T-helper 1 cell treated with Interleukin-12 subunit alpha and Interleukin-12 subunit beta and Interleukin-4 antibody, amounts not matched to agents 30 ng/mL and 1 ng/mL, for 36 hours (primary cell): ENCODE measurements around the gene ABCF2. TPM values are rescaled to one million over a fixed set of nuclear protein-coding genes. Genes with fewer than 3 reads are reported as not detected.

Experiments
- intact Hi-C: fragments of 100-400 bp; cut with micrococcal nuclease; formaldehyde crosslinking; loops from one replicate; pipeline ENCODE4 v1.15.1; 2024
- total RNA-seq: library from RNA; stranded (reverse); gene quantifications from 2 replicates; pipeline ENCODE4 v1.2.3, GENCODE V29; 2022

Gene ABCF2
- total RNA-seq, 1 donor from 2014 or later = 47.8 TPM

DNA sequence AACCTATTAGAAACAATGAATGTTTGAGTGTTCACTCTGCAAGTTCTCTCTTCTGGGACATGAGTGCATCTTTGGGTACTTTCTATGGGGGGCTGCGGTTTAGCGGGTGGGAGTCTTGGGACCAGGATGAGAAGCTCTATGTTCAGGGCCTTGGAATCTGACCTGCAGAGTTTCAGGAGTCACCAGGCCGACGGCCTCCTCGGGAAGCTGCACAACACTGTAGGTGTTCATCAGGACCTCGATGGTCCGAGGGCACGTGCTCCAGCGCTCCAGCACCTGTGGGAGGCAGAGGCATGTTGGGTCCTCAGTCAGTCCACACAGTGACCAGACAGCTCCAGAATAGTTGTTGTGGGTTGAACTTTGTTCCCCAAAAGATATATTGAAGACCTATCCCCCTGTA is 50.6 kb downstream of the ABCF2 start:
- intact Hi-C loops = no loop called here

- intact Hi-C loops = no loop called here
These were observed 51.2 kb downstream of the ABCF2 start for GRCh38 chr7:151175793-151176311.

GRCh38 chr7:151175047-151175792 is 51.8 kb downstream of the ABCF2 start:
- intact Hi-C loops = no loop called here

DNA sequence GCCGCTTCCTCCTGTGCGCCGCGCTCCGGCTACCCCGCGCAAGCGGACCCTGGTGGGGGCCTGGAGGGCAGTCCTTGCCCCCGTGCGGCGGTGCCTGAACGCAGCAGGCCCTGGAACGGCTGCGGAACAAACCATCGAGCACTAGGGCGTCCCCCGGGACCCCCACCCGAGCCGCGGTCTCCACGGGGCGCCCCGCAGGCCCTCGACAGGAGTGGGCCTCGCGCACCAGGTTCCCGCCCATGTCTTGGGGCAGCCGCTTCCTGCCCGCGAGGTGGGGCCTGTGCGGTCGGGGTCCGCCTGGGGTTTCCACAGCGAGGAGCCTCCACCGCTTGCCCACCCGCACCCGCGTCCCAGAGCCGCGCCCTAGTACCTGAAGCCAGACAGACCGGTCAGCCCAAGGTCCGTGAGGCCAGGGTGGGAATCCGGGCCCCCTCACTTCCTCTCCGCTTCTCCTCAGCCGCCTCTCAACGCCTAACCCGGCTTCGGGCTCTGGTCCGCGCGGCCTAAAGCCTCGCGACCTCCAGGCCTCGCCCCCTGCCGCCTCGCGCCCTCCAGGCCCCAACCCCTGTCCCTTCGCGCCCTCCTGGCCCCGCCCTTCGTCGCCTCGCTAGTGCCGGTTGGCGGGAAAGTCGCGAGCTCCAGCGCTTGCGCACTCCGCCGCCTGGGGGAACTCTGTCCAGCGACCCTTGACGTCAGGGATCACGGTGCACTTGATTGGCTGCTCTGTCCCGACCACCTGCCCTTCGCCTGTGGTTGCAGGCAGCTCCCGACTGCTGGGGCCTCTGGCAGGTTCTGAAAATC is 52.6 kb downstream of the ABCF2 start:
- intact Hi-C loops = loop anchor here (5.0 kb wide), 1 partner anchor 202 kb away; no protein-coding TSS in a partner anchor

DNA sequence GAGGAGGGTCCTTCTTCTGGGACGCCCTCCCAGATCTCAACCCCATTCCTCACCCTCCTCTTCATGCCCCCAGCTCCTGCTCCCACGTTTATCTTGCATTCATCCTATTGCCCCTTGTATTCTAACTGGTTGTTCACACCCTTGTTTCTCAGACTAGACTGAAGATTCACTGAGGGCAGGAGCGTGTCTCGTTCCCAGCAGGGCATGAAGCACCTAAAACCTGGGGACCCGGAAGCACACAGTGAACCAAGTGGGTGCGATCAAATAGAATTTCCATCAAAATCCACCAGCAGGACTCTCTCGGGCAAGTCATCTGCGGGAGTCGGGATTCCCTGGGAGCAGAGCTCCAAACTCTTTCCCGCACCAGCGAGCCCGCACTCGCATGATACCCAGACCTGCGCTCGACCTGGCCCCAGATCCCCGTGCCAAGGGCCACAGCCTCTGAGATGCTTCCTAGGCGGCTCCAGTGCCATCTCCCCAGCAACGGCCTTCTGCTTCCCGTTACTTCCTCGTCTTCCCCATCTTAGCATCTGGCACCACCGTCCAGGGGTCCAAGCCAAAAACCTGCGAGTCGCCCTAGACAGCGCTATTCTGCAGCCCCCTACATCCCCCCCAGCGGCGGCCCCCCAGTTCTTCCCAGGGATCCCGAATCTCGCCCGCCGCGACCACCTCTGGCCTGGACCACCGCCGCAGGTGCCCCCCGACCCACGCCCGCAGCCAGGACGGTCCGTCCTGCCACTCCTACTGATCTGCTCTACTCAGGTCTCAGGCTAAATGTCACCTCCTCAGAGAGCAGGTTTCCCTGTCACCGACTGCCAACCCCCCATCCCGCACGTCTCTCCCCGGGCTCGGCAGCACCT is 53.4 kb downstream of the ABCF2 start:
- intact Hi-C loops = loop anchor here (5.0 kb wide), 1 partner anchor 201 kb away; no protein-coding TSS in a partner anchor

GRCh38 chr7:151172273-151173141 is 54.5 kb downstream of the ABCF2 start:
- intact Hi-C loops = loop anchor here (1.0 to 5.0 kb wide), 7 partner anchors 48 to 200 kb away; partner anchors contain the start of genes ABCF2 and CHPF2

GRCh38 chr7:151168787-151169162 is 58.2 kb downstream of the ABCF2 start:
- intact Hi-C loops = loop anchor here (1.0 kb wide), 2 partner anchors 44 to 76 kb away; no protein-coding TSS in a partner anchor

DNA sequence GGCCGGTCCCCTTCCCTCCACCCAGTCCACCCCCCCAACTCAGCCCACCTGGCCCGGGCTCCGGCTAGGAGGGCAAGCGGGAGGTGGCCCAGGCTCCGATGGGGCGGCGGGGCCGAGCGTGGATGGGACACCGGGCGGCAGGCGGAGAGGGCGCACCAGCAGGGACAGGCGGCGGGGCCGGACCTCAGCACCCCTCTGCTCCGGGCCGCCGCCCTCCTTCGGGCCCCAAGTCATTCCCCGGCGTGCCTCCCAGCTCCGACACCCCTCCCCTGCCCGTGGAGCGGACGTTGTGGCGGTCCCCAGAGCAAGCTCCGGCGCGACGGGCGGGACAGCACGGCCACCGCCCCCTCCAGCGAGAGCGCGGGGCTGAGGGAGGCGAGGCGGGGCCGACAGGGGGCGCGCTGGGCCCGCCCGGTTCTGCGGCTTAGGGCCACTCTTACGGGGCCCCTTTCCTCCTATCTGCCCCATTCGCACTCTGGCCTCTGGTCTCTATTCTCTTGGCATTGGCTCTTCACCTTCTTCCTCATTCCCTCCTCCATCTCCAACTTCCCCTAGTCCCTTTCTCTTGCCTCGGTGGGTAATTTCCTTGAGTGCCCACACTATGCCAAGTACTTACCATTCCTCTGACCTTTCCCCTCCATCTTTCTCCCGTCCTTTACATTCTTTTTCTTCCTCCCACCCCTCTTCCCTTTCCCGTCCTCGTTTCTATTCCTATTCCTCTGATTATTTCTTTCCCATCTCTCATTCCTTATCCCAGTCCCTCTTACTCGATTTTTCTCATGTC is 58.8 kb downstream of the ABCF2 start:
- intact Hi-C loops = loop anchor here (1.0 kb wide), 2 partner anchors 44 to 76 kb away; no protein-coding TSS in a partner anchor

- intact Hi-C loops = no loop called here
These were observed 59.6 kb downstream of the ABCF2 start, which contains the start of gene GBX1 for GRCh38 chr7:151167197-151167961. TSS of gene GBX1 (minus strand) at chr7:151167694. CDS start at chr7:151167548, 146 bp downstream.

GRCh38 chr7:151166629-151167196 is 60.3 kb downstream of the ABCF2 start:
- intact Hi-C loops = no loop called here

Other genes starting within 250 kb of the ABCF2 start
- gene KCNH2, start 248.9 kb downstream of the ABCF2 start, total RNA-seq = 0.80 and 0.91 TPM in 2 replicates
- 10.5 and 12.1 TPM in 2 replicates for gene NOS3, start 236.2 kb downstream of the ABCF2 start, total RNA-seq
- 6.9 and 7.2 TPM in 2 replicates for gene ATG9B, start 202.7 kb downstream of the ABCF2 start, total RNA-seq
- gene ABCB8, start 198.8 kb downstream of the ABCF2 start, total RNA-seq = 53.8 and 64.4 TPM in 2 replicates
- 4.5 and 5.4 TPM in 2 replicates for gene ASIC3, start 178.7 kb downstream of the ABCF2 start, total RNA-seq
- 20.0 and 20.1 TPM in 2 replicates for gene CDK5, start 169.3 kb downstream of the ABCF2 start, total RNA-seq
- 132 and 137 TPM in 2 replicates for gene SLC4A2, start 167.6 kb downstream of the ABCF2 start, total RNA-seq
- 91.8 and 95.8 TPM in 2 replicates for gene FASTK, start 146.4 kb downstream of the ABCF2 start, total RNA-seq
- gene TMUB1, start 143.7 kb downstream of the ABCF2 start, total RNA-seq = 55.1 and 65.4 TPM in 2 replicates
- gene AGAP3, start 140.7 kb downstream of the ABCF2 start, total RNA-seq = 24.5 and 25.4 TPM in 2 replicates
- not detected in 2 replicates for gene GBX1, start 59.5 kb downstream of the ABCF2 start, total RNA-seq
- not detected in 2 replicates for gene ASB10, start 40.0 kb downstream of the ABCF2 start, total RNA-seq
- 0.66 TPM in 1 of 2 replicates, not detected in the other for gene H2BK1, start 16.7 kb downstream of the ABCF2 start, total RNA-seq
- 50.6 and 51.9 TPM in 2 replicates for gene CHPF2, start 5.3 kb upstream of the ABCF2 start, total RNA-seq
- 1.8 and 4.0 TPM in 2 replicates for gene SMARCD3, start 21.5 kb upstream of the ABCF2 start, total RNA-seq
- 65.0 and 66.5 TPM in 2 replicates for gene NUB1, start 114.6 kb upstream of the ABCF2 start, total RNA-seq
- gene WDR86, start 182.8 kb upstream of the ABCF2 start, total RNA-seq = not detected in 2 replicates
- gene CRYGN, start 212.9 kb upstream of the ABCF2 start, total RNA-seq = not detected in 2 replicates